Suprapubic skin (tissue), 4 donors: ENCODE results near the gene TAPT1. TPM values are rescaled to one million over a fixed set of nuclear protein-coding genes. Genes with fewer than 3 reads are reported as not detected.

Source experiments
- DNase-seq, 2 donors: peaks; one replicate each; pipeline ENCODE4 v3.0.0-alpha.2; 2019; ENCODE audit warnings: low spot score in 2 of 2
- H3K27ac ChIP-seq: fragments of 200-600 bp; sonication (generic); one replicate; pipeline ENCODE4 v1.5.1; 2019
- H3K27me3 ChIP-seq: fragments of 200-600 bp; sonication (generic); one replicate; pipeline ENCODE4 v1.5.1; 2019
- H3K36me3 ChIP-seq: fragments of 200-600 bp; sonication (generic); one replicate; pipeline ENCODE4 v1.5.1; 2019
- H3K4me1 ChIP-seq: fragments of 200-600 bp; sonication (generic); one replicate; pipeline ENCODE4 v1.5.1; 2019
- H3K4me3 ChIP-seq: fragments of 200-600 bp; sonication (generic); one replicate; pipeline ENCODE4 v1.5.1; 2019; ENCODE audit warnings: mild to moderate bottlenecking
- H3K9me3 ChIP-seq: fragments of 200-600 bp; sonication (generic); one replicate; pipeline ENCODE4 v1.5.1; 2019
- CTCF ChIP-seq, 2 donors: fragments of 200-600 bp in 1 of 2; fragments of 450-650 bp in 1 of 2; sonication (generic) in 1 of 2; IDR thresholded peaks; one replicate each; pipeline ENCODE4 v1.5.1; 2016 to 2019; ENCODE audit warnings: antibody characterized with exemption in 2 of 2, mild to moderate bottlenecking in 1 of 2, moderate library complexity in 1 of 2
- EP300 ChIP-seq: sonication (generic); formaldehyde crosslinking; IDR thresholded peaks from one replicate; pipeline ENCODE4 v1.6.1; 2017; ENCODE audit warnings: antibody characterized with exemption
- POLR2A ChIP-seq, 2 donors: fragments of 450-650 bp; IDR thresholded peaks; one replicate each; pipeline ENCODE4 v1.6.1; 2017; ENCODE audit warnings: antibody characterized with exemption in 2 of 2, mild to moderate bottlenecking in 2 of 2, moderate library complexity in 2 of 2
- POLR2AphosphoS5 ChIP-seq, 3 donors: sonication (generic); formaldehyde crosslinking; IDR thresholded peaks; one replicate each; pipeline ENCODE4 v1.6.1; 2017; ENCODE audit warnings: antibody characterized with exemption in 3 of 3
- WGBS: methylation state at CpG from one replicate; pipeline ENCODE4 v1.1.5; 2018; 5-methylcytosine and 5-hydroxymethylcytosine counted together
- total RNA-seq, 4 donors: library from RNA; depleted of rRNA; stranded (reverse); fragments of >200 nt; gene quantifications; one replicate each; pipeline ENCODE4 v1.1.0, GENCODE V29; 2016

The TAPT1 gene
- total RNA-seq, 4 donors from 2014 or later, result 15.3 to 57.2 (median 23.7) TPM

- Histone ChIP-seq H3K27me3 (no peaks in the 10 kb centered on the region), H3K27ac (no peak overlapping the region), H3K36me3 (peaks cover 25% of the 10 kb centered on the region), H3K4me1 (peaks cover 8% of the 10 kb centered on the region), H3K4me3 (no peak overlapping the region), H3K9me3 (no peaks in the 10 kb centered on the region)
- TF ChIP-seq POLR2AphosphoS5 (IDR thresholded peaks at IDR 0.05) (no peak), CTCF (IDR thresholded peaks at IDR 0.05) (no peak), EP300 (no peak), POLR2A (IDR thresholded peaks at IDR 0.05) (no peak)
- 89% methylated on average over 3 of the region's 3 CpGs for WGBS
- DNase-seq, result no peak
Observed at GRCh38 chr4:16212138-16212782, 14.0 kb downstream of the TAPT1 start.

- Histone ChIP-seq H3K4me1 (peaks cover 13% of the 10 kb centered on the region), H3K27me3 (no peaks in the 10 kb centered on the region), H3K36me3 (peaks cover 19% of the 10 kb centered on the region), H3K9me3 (no peaks in the 10 kb centered on the region), H3K27ac (no peak overlapping the region), H3K4me3 (no peak overlapping the region)
- TF ChIP-seq POLR2A (IDR thresholded peaks at IDR 0.05) (no peak), CTCF (IDR thresholded peaks at IDR 0.05) (no peak), POLR2AphosphoS5 (IDR thresholded peaks at IDR 0.05) (no peak), EP300 (no peak)
- 81% methylated on average over 1 of the region's 1 CpG for WGBS
- DNase-seq, result no peak
Observed at GRCh38 chr4:16207409-16207808, 18.9 kb downstream of the TAPT1 start.

GRCh38 chr4:16206848-16207247 lies 19.4 kb downstream of the TAPT1 start:
- Histone ChIP-seq H3K36me3 (peaks cover 15% of the 10 kb centered on the region), H3K27me3 (no peaks in the 10 kb centered on the region), H3K27ac (no peak overlapping the region), H3K9me3 (no peaks in the 10 kb centered on the region), H3K4me3 (no peak overlapping the region), H3K4me1 (peaks cover 10% of the 10 kb centered on the region)
- no peak for DNase-seq
- no peak for TF ChIP-seq CTCF (IDR thresholded peaks at IDR 0.05)
- TF ChIP-seq POLR2A (IDR thresholded peaks at IDR 0.05), result no peak
- TF ChIP-seq POLR2AphosphoS5 (IDR thresholded peaks at IDR 0.05), result no peak
- TF ChIP-seq EP300, result no peak
- 56% methylated on average over 2 of the region's 2 CpGs for WGBS

- DNase-seq, result no peak
- WGBS, result 85% methylated on average over 5 of the region's 5 CpGs
- no peak for TF ChIP-seq CTCF (IDR thresholded peaks at IDR 0.05)
- TF ChIP-seq EP300, result no peak
- TF ChIP-seq POLR2AphosphoS5 (IDR thresholded peaks at IDR 0.05), result no peak
- TF ChIP-seq POLR2A (IDR thresholded peaks at IDR 0.05), result no peak
- H3K27me3 ChIP-seq, result no peaks in the 10 kb centered on the region
- H3K4me1 ChIP-seq, result peaks cover 10% of the 10 kb centered on the region
- H3K9me3 ChIP-seq, result no peaks in the 10 kb centered on the region
- H3K27ac ChIP-seq, result no peak overlapping the region
- H3K4me3 ChIP-seq, result no peak overlapping the region
- peaks cover 15% of the 10 kb centered on the region for H3K36me3 ChIP-seq
Observed at GRCh38 chr4:16206301-16206700, 20.0 kb downstream of the TAPT1 start.

- no peak overlapping the region for H3K4me3 ChIP-seq
- H3K4me1 ChIP-seq, result peaks cover 10% of the 10 kb centered on the region
- no peaks in the 10 kb centered on the region for H3K27me3 ChIP-seq
- H3K9me3 ChIP-seq, result no peaks in the 10 kb centered on the region
- DNase-seq, result no peak
- no peak overlapping the region for H3K27ac ChIP-seq
- H3K36me3 ChIP-seq, result peaks cover 15% of the 10 kb centered on the region
- 72% methylated on average over 7 of the region's 7 CpGs for WGBS
- TF ChIP-seq CTCF (IDR thresholded peaks at IDR 0.05), result peak; percentile 31 to 45
- no peak for TF ChIP-seq POLR2AphosphoS5 (IDR thresholded peaks at IDR 0.05)
- no peak for TF ChIP-seq EP300
Observed at GRCh38 chr4:16205298-16206164, 20.7 kb downstream of the TAPT1 start.
